Skeletal muscle cell (primary cell): ENCODE measurements around the gene PTN.

Source experiments
- DNase-seq: peaks from one replicate; pipeline ENCODE4 v3.0.0-alpha.2; 2010; ENCODE audit warnings: low read depth
- H3K4me3 ChIP-seq: 2 replicates; pipeline ENCODE4 v1.5.1; 2011; ENCODE audit warnings: low read depth, mild to moderate bottlenecking, control low read depth, low read length, moderate library complexity

The PTN gene

GRCh38 chr7:137343281-137343841 lies at the start of gene PTN:
PTN (minus strand) TSS chr7:137343733; CDS start chr7:137254973, 88,760 bp downstream.
- DNase-seq: no peak
- H3K4me3 ChIP-seq: peak within 1 kb of the TSS; percentile 44

DNA sequence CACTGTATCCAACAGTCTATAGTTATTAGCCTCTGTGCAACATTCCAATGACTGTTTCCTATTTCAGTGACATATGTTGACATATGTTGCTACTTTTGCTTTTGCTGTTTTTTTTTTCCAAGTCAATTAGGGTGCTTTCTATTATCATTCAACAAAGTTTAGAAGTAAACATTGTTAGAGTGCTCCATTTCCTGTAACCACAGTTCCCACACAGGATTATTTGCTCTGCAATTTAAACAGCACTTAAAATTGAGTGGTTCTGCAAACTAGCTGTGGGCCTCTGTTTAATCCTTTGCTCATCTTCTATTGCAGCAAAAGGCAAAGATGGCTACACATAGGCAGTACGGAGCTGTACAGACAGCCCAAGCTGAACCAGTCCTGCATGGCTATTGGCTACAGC lies 46.5 kb upstream of the PTN start:
- no peak for DNase-seq

DNA sequence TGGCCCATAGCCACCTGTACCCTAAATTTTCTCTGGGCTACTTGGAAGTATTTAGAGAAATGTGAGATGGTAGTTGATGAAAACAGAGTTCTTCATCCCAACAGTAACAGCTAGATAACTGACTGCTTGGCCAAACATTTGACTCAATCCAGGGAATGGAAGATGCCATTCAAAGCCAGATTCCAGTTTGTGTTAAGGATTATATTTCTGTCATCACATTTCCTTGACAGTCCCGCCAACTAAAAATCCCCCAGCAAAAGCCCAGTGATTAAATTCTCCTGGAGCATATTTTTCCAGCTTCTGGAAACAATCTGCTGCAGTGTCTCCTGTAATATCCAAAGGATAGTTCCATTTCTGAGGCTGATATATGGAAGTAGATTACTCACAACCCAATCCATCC lies 45.4 kb upstream of the PTN start:
- no peak overlapping the region for H3K4me3 ChIP-seq
- DNase-seq: no peak

More for the DNA sequence above, 46.5 kb upstream of the PTN start:
- H3K4me3 ChIP-seq: no peak overlapping the region

DNA sequence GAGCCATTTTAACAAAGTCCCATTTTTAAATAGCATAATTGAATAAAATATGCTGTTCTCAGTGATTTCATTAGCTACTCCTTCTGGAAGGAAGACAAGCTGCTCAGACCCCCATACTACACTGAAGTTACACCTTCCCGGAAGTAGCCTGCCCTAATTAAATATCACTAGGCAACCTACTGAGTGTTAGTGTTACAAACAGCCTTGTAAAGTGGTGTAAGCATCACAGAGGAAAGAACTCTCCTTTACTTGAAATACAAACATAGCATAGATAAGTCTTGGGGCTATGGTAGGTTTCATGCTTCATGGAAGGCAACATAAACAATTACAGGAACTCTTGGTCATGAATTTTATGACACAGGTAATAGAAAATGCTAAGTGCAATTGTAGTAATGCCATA lies 43.4 kb upstream of the PTN start:
- no peak overlapping the region for H3K4me3 ChIP-seq

DNA sequence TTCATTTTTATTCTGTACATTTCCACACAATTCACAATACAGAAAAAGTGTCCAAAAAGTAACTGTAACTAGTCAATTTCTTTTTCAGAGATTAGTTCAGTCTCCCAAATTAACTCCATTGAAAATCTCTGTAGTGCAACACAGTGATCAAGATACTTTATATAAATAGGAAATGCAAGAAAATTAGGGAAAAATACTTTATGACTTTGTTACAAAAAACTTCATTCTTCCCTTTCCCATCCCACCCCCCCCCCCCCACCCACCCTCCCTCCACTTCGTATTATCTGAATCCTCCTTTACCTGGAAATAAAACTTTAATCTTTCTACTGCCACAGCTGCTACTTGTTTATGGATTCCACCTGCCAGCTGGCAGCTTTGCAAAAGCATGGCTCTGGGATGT lies 37.5 kb upstream of the PTN start:
- H3K4me3 ChIP-seq: no peak overlapping the region
- DNase-seq: no peak

More for the DNA sequence above, 43.4 kb upstream of the PTN start:
- DNase-seq: no peak

- H3K4me3 ChIP-seq: no peak overlapping the region
- DNase-seq: no peak
Observed at GRCh38 chr7:137373507-137373906, 30.0 kb upstream of the PTN start.

- H3K4me3 ChIP-seq: no peak overlapping the region
- DNase-seq: no peak
Observed at GRCh38 chr7:137371616-137372015, 28.1 kb upstream of the PTN start.

GRCh38 chr7:137366995-137367394 lies 23.5 kb upstream of the PTN start:
- H3K4me3 ChIP-seq: no peak overlapping the region
- no peak for DNase-seq

DNA sequence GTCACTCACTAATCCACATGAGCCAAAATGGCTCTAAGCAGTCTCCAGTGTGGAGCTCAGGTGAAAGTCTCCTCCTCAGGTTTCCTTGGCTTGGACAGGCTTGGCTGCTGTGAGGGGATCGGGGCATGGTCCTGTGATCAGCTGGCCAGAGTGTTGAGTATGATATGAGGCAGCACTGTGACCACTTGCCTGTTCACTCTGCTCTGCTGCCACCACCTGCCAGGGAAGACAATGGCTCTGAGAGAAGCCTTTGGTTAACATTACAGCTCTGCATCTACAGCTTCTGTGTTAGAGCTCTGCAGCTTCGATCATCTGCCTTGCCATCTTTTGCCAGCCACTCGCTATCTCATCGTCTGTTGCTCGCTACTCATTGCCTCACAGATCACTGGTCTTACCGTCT lies 20.1 kb upstream of the PTN start:
- H3K4me3 ChIP-seq: no peak overlapping the region
- no peak for DNase-seq

DNA sequence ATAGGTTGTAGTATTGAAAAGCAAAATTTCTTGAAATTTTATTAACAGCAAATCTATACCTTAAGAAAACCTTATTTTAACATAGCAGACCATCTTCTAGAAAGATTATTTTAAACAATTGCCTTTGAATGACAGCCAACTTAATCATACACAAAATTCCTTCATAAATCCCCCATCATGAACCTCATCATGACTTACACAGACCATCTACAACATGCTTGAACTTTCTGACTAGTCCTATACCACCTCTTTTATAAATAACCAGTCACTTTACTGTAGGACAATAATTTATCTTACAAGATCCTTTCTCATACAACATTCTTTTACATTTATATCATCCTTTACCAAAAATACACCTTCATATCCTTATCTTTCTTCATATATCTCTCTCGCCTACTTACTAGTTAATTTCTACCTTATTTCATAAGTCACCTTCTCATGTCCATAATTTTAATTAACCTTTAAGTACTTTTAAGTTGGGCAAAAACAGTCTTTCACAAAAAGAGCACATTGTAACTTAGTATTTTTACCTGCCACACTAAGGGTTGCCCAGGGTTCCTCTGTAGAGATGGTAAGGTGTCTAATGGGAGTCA lies 16.6 kb upstream of the PTN start:
- no peak overlapping the region for H3K4me3 ChIP-seq
- no peak for DNase-seq

DNA sequence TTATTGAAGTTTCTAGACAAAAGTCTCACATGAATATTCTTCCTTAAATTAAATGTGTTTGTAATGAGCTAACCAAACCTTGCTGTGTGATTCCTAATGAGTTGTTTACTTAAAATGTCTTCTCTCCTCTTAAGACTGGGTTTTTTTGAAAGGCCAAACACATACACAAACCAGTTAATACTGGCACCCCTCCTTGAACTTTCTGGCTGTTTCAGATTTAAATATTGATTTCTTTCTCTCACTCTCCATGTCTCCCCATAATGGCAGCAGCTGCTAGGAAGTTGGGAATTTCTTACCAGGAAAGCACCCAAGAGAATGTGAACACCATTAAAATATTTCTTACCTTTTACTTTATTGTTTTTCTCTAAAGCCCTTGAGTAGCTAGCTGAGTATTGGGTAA lies 11.4 kb upstream of the PTN start:
- no peak for DNase-seq
- H3K4me3 ChIP-seq: no peak overlapping the region

DNA sequence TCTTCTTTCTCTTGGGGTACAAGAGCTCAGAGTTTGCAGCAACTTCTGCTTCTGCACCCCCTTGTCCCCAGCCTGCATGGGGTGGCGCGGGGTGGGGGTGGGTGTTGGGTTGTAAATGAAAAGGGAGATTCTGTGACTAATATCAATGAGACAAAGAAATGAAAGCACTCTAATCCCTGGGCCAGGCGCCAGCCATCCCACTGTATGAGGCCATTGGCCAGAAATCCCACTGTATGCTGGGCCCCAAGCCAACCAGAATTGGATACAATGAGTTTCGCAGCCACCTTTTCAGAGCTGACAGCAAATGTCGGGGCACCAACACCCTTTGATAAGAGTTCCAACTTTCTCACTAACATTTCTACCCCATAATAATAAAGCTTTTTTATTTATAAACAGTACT lies 10.9 kb upstream of the PTN start:
- peak; percentile 24 for DNase-seq
- no peak overlapping the region for H3K4me3 ChIP-seq

GRCh38 chr7:137351941-137352340 lies 8.4 kb upstream of the PTN start:
- DNase-seq: no peak
- H3K4me3 ChIP-seq: no peak overlapping the region

DNA sequence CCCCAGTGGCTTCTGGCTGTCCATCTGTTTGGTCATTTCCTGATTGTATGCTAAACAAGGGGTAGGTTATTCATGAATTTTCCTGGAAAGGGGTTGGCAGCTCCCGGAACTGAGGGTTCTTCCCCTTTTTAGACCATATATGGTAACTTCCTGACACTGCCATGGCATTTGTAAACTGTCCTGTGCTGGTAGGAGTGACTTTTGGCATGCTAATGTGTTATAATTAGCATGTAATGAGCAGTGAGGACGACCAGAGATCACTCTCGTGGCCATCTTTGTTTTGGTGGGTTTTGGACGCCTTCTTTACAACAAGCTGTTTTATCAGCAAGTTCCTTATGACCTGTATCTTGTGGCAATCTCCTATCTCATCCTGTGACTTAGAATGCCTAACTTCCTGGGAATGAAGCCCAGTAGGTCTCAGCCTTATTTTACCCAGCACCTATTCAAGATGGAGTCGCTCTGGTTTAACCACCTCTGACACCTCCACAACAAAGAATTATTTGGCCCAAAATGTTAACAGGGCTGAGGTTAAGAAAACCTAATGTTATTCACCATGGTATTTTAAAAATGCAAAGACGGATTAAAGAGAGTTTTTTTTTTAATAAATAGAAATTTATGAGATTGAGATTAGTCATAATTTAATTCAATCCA lies 2.4 kb upstream of the PTN start:
- H3K4me3 ChIP-seq: no peak overlapping the region
- no peak for DNase-seq

DNA sequence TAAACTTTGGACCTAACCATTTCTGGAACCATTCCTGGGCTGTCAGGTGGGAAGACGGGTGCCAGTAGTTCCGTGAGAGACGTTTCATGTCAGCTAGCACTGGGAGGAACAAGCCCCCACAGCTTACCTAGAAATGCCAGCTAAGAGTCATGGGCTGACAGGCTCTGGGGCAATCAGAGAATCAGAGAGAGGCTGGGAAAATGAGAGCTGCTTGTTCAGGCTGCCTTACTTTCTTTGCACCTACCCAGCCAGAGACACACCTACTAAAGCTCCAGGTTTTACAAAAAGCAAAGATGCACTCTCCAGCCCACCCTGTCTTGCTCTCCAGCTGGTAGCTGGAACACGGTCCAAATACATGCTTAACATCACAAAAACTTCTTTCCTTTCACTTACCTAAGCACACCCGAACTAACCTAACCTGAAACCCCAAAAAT lies 688 bp downstream of the PTN start:
- no peak for DNase-seq
- peak overlapping the region; percentile 44 for H3K4me3 ChIP-seq

- DNase-seq: no peak
- H3K4me3 ChIP-seq: no peak overlapping the region
Observed at GRCh38 chr7:137342265-137342664, 1.3 kb downstream of the PTN start.

GRCh38 chr7:137337902-137338301 lies 5.6 kb downstream of the PTN start:
- H3K4me3 ChIP-seq: no peak overlapping the region
- no peak for DNase-seq

- H3K4me3 ChIP-seq: no peak overlapping the region
- DNase-seq: no peak
Observed at GRCh38 chr7:137335814-137336213, 7.7 kb downstream of the PTN start.

DNA sequence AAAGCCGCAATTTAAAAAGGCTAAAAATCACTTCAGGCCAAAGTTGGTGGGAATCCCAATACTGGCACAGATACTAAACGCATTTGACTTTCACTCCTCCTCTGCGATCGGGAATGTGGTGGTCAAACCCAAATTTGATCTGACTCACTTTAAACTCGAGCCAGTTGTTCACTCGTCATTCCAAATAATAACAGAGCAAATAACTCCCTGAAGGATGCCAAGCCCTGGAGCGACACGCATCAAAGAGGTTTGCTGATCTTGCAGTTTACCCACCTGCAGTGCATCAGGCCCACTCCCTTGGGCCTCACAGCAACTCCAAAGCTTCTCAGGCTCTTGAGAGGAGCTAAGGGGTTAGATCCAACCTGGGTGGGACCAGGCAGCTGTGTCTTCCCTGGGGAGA lies 12.2 kb downstream of the PTN start:
- H3K4me3 ChIP-seq: no peak overlapping the region
- DNase-seq: no peak

- DNase-seq: no peak
- no peak overlapping the region for H3K4me3 ChIP-seq
Observed at GRCh38 chr7:137329411-137329810, 14.1 kb downstream of the PTN start.
